ENCODE measurements around the gene IFIT2.

- TF ChIP-seq CTCF (conservative IDR thresholded peaks at IDR 0.05; ENCODE audit: low read length) (no peak), EZH2phosphoT487 (IDR thresholded peaks at IDR 0.05; ENCODE audit: borderline replicate concordance, low read depth, low read length) (no peak)
Observed at GRCh38 chr10:89347701-89348457, 46.0 kb downstream of the IFIT2 start.

Data from OCI-LY7 (cell line).